Liver (tissue), 9 donors: Measurements from ENCODE around the gene INPP5A. TPM values are rescaled to one million over a fixed set of nuclear protein-coding genes. Genes with fewer than 3 reads are reported as not detected.

Experiments
- DNase-seq: peaks from one replicate; pipeline ENCODE4 v3.0.0-alpha.2; 2017; ENCODE audit warnings: low spot score
- H3K27ac ChIP-seq, 2 donors: one replicate each; pipeline ENCODE4 v1.7.0; 2013; ENCODE audit warnings: inconsistent platforms in 2 of 2, low read length in 2 of 2, control low read depth in 1 of 2, low read depth in 1 of 2, mild to moderate bottlenecking in 1 of 2
- H3K27me3 ChIP-seq, 4 donors: one replicate each; pipeline versions ENCODE4 v1.6.1 to v1.7.0; 2013; ENCODE audit warnings: low read length in 3 of 4, inconsistent platforms in 1 of 4, mild to moderate bottlenecking in 1 of 4, moderate library complexity in 1 of 4; ENCODE audit not compliant: control insufficient read depth in 4 of 4, insufficient read depth in 4 of 4
- H3K36me3 ChIP-seq, 4 donors: one replicate each; pipeline versions ENCODE4 v1.6.1 to v1.7.0; 2013; ENCODE audit warnings: low read length in 3 of 4, mild to moderate bottlenecking in 3 of 4, low read depth in 1 of 4, moderate library complexity in 1 of 4; ENCODE audit not compliant: control insufficient read depth in 4 of 4, insufficient read depth in 3 of 4
- H3K4me1 ChIP-seq, 4 donors: one replicate each; pipeline versions ENCODE4 v1.6.1 to v1.7.0; 2013; ENCODE audit warnings: low read length in 3 of 4, mild to moderate bottlenecking in 3 of 4, moderate library complexity in 1 of 4; ENCODE audit not compliant: control insufficient read depth in 4 of 4, insufficient read depth in 4 of 4
- H3K4me3 ChIP-seq, 3 donors: one replicate each; pipeline versions ENCODE4 v1.6.1 to v1.7.0; 2013; ENCODE audit warnings: low read length in 3 of 3, control low read depth in 1 of 3, low read depth in 1 of 3, mild to moderate bottlenecking in 1 of 3
- H3K9ac ChIP-seq, 2 donors: one replicate each; pipeline ENCODE4 v1.7.0; 2013; ENCODE audit warnings: low read length in 2 of 2, mild to moderate bottlenecking in 2 of 2, moderate library complexity in 2 of 2, control low read depth in 1 of 2, low read depth in 1 of 2
- H3K9me3 ChIP-seq, 4 donors: one replicate each; pipeline versions ENCODE4 v1.6.1 to v1.7.0; 2013; ENCODE audit warnings: low read length in 3 of 4; ENCODE audit not compliant: control insufficient read depth in 4 of 4
- CTCF ChIP-seq: fragments of 150-350 bp; IDR thresholded peaks from 2 replicates; pipeline ENCODE4 v1.5.1; 2017; ENCODE audit warnings: improper control_type of control experiment, low read depth, low read length; ENCODE audit not compliant: missing input control
- EGR1 ChIP-seq, 2 donors: IDR thresholded peaks; 2 replicates each; pipeline ENCODE4 v1.6.1; 2016 to 2018; ENCODE audit warnings: antibody characterized with exemption in 2 of 2, low read depth in 2 of 2
- FOXA1 ChIP-seq: IDR thresholded peaks from 2 replicates; pipeline ENCODE4 v1.6.1; 2016; ENCODE audit warnings: antibody characterized with exemption
- GABPA ChIP-seq, 2 donors: IDR thresholded peaks in 1 of 2; conservative IDR thresholded peaks in 1 of 2; 2 replicates each; pipeline ENCODE4 v1.6.1; 2016; ENCODE audit warnings: antibody characterized with exemption in 2 of 2, mild to moderate bottlenecking in 1 of 2, moderate library complexity in 1 of 2
- HNF4A ChIP-seq, 2 donors: conservative IDR thresholded peaks; 2 replicates each; pipeline ENCODE4 v1.6.1; 2016; ENCODE audit warnings: antibody characterized with exemption in 2 of 2, mild to moderate bottlenecking in 2 of 2
- HNF4G ChIP-seq: IDR thresholded peaks from 2 replicates; pipeline ENCODE4 v1.6.1; 2016; ENCODE audit warnings: antibody characterized with exemption
- JUND ChIP-seq, 2 donors: IDR thresholded peaks; 2 replicates each; pipeline ENCODE4 v1.6.1; 2016; ENCODE audit warnings: antibody characterized with exemption in 2 of 2
- NR2F2 ChIP-seq: IDR thresholded peaks from 2 replicates; pipeline ENCODE4 v1.6.1; 2016; ENCODE audit warnings: antibody characterized with exemption
- RAD21 ChIP-seq, 2 donors: IDR thresholded peaks; 2 replicates each; pipeline ENCODE4 v1.6.1; 2016; ENCODE audit warnings: antibody characterized with exemption in 2 of 2, mild to moderate bottlenecking in 2 of 2
- SP1 ChIP-seq: IDR thresholded peaks from 2 replicates; pipeline ENCODE4 v1.6.1; 2018; ENCODE audit warnings: antibody characterized with exemption, mild to moderate bottlenecking
- ZBTB33 ChIP-seq: IDR thresholded peaks from 2 replicates; pipeline ENCODE4 v1.6.1; 2016; ENCODE audit warnings: antibody characterized with exemption
- WGBS: extraction: QIAGEN DNeasy Blood & Tissue Kit; methylation state at CpG from one replicate; pipeline ENCODE4 v1.1.7; 2013; 5-methylcytosine and 5-hydroxymethylcytosine counted together
- polyA plus RNA-seq, 2 donors: library from polyadenylated mRNA; stranded (reverse) in 1 of 2; unstranded in 1 of 2; fragments of 200-250 nt in 1 of 2; fragments of >200 nt in 1 of 2; fragmentation: Nextera tagmentation in 1 of 2; extraction: Ambion mirVana in 1 of 2; gene quantifications; one replicate each; pipeline versions ENCODE4 v1.2.1 to v1.2.3, GENCODE V29; 2013 to 2015
- total RNA-seq, 2 donors: library from RNA; depleted of rRNA; stranded (reverse); fragments of >200 nt; gene quantifications; one replicate each; pipeline ENCODE4 v1.2.3, GENCODE V29; 2014
- donor health status: healthy.
- donor health status: healthy.
- donor health status: healthy.
- donor health status: healthy.
- donor health status: healthy.

Gene INPP5A
- total and polyA plus RNA-seq, 4 donors: 4.3 to 26.5 (median 10.9) TPM

- no peak overlapping the region for H3K4me3 ChIP-seq
- H3K27me3 ChIP-seq: no peaks in the 10 kb centered on the region
- DNase-seq: no peak
- 92% methylated on average over 20 of the region's 20 CpGs for WGBS
- H3K27ac ChIP-seq: no peak overlapping the region
- H3K4me1 ChIP-seq: no peaks in the 10 kb centered on the region
- no peaks in the 10 kb centered on the region for H3K9me3 ChIP-seq
- TF ChIP-seq GABPA (IDR thresholded peaks at IDR 0.05 in 1 of 2, conservative IDR thresholded peaks at IDR 0.05 in 1 of 2): no peak
- TF ChIP-seq HNF4G: no peak
- TF ChIP-seq FOXA1: no peak
- TF ChIP-seq ZBTB33: no peak
- no peak overlapping the region for H3K9ac ChIP-seq
- H3K36me3 ChIP-seq: no peaks in the 10 kb centered on the region
Measured at GRCh38 chr10:132828681-132829080, 291.1 kb downstream of the INPP5A start.

- Histone ChIP-seq H3K4me3 (no peak overlapping the region), H3K27me3 (no peaks in the 10 kb centered on the region), H3K9ac (no peak overlapping the region), H3K4me1 (no peaks in the 10 kb centered on the region), H3K9me3 (no peaks in the 10 kb centered on the region), H3K36me3 (no peaks in the 10 kb centered on the region), H3K27ac (no peak overlapping the region)
- DNase-seq: no peak
- WGBS: 82% methylated on average over 8 of the region's 8 CpGs
- TF ChIP-seq HNF4G: no peak
- TF ChIP-seq HNF4A (conservative IDR thresholded peaks at IDR 0.05): no peak
- TF ChIP-seq ZBTB33: no peak
- no peak for TF ChIP-seq JUND (IDR thresholded peaks at IDR 0.05)
- no peak for TF ChIP-seq EGR1 (IDR thresholded peaks at IDR 0.05; ENCODE audit: low read depth in 2 of 2)
- TF ChIP-seq RAD21 (IDR thresholded peaks at IDR 0.05): no peak
- no peak for TF ChIP-seq CTCF
Measured at GRCh38 chr10:132829403-132829802, 291.8 kb downstream of the INPP5A start.

- peaks cover 0 to 4% (median 2%) of the 10 kb centered on the region in 4 donors for H3K4me1 ChIP-seq
- no peak for DNase-seq
- TF ChIP-seq HNF4A (conservative IDR thresholded peaks at IDR 0.05) (no peak), NR2F2 (no peak), SP1 (no peak)
- H3K9me3 ChIP-seq: no peaks in the 10 kb centered on the region
- no peak overlapping the region for H3K9ac ChIP-seq
- H3K27ac ChIP-seq: no peak overlapping the region
- WGBS: 69% methylated on average over 30 of the region's 30 CpGs
- H3K27me3 ChIP-seq: peaks cover 0 to 3% (median under 1%) of the 10 kb centered on the region in 4 donors
- H3K4me3 ChIP-seq: no peak overlapping the region
- H3K36me3 ChIP-seq: no peaks in the 10 kb centered on the region
Measured at GRCh38 chr10:132832186-132832969, 294.8 kb downstream of the INPP5A start.

Other genes starting within 250 kb of the INPP5A start
- 1 to 10 TPM; 1.8 to 4.6 TPM for gene STK32C, start 229.8 kb upstream of the INPP5A start, total RNA-seq
- gene STK32C, start 229.8 kb upstream of the INPP5A start, polyA plus RNA-seq: 1 to 10 TPM; 2.0 to 2.4 TPM
- gene LRRC27, start 205.6 kb upstream of the INPP5A start, total RNA-seq: 1 to 10 TPM; 1.8 to 2.8 TPM
- 1 to 10 TPM; 2.4 to 2.8 TPM for gene LRRC27, start 205.6 kb upstream of the INPP5A start, polyA plus RNA-seq
- gene PWWP2B, start 140.6 kb upstream of the INPP5A start, total RNA-seq: 1 to 10 TPM; 3.2 to 4.1 TPM
- gene PWWP2B, start 140.6 kb upstream of the INPP5A start, polyA plus RNA-seq: 1 to 10 TPM in 1 of 2 donors, under 1 TPM in 1; 0.75 to 4.2 TPM
- gene NKX6-2, start 248.4 kb downstream of the INPP5A start, total RNA-seq: not detected
- 1 to 10 TPM in 1 of 2 donors, under 1 TPM in 1; 0.07 to 7.1 TPM for gene NKX6-2, start 248.4 kb downstream of the INPP5A start, polyA plus RNA-seq